GM21390 (cell line): Measurements from ENCODE around the gene NADK.

ENCODE experiments used
- ATAC-seq: cut with Tn5 transposase; IDR thresholded peaks from one replicate; pipeline ENCODE4 v1.9.1; 2021; ENCODE audit not compliant: unreplicated experiment

The NADK gene

DNA sequence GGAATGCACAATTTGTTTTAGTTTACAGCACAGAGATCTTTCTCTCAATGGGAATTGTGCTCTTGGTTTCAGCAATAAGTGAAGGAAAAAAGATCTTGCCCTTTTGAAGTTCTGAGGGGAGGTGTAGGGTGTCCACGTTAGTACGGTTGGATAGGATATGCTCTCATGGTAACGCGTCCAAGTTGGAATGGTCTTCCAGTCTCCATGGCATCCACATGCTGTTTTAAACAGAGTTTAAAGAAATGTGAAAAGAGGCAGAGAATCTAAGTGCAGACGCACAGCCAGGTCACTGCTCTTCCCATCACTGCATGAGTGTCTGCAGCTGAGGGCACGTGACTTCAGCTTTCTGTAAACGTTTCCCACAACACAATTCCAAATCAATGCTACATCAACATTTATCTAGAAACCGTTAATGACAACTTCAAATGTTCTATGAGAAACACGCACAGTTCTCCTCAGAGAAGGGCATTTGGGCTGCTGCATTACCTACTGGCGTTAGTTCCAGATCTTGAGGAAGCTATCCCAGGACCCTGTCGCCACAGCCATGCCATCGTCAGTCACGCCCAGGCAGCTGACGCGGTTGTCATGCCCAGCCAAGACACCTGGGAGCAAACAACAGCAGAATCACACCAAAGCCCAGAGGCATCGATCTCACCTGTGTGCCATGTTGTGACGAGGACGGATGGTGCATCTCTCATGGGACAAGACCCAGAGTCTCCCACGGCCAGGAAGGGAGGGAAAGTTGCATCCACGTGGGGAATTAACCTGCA, 8.8 kb upstream of the NADK start:
- no peak for ATAC-seq

DNA sequence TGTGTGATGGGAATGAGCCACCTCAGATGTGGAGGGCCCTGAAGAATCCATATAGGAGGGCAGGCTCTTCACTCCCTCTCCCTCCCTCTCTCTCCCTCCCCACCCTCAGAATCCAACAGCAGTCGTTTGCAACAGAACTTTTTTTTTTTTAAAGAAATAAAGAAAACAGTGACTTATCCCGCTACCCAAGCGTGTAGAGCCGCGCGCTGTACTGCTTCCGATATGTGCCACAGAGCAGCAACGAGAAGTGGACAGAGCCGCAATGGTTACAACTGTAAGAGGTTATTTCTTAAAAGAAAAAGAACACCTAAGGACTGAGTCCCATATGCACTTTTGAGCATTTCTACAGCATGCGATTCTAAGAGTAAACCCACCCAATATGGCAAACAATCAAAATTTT, 7.4 kb upstream of the NADK start:
- ATAC-seq = no peak

DNA sequence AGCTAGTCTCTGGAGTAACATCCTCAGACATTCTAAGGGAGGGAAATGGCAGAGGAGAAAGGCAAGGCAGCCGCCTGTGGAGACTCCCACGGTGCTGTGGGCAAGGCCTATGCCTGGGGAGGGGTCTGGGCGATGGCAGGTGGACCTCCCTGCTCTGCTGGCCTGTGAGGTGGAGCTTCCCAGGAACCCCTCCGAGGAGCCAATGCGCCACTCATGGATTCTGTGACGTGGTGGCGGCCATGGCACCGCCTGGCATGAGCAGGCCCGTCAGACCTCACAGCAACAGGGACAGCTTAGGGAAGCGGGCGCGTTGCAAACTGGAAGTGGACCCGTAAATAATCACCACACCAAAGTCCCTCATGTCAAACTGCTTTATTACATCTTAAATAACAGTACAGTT, 6.7 kb upstream of the NADK start:
- no peak for ATAC-seq

DNA sequence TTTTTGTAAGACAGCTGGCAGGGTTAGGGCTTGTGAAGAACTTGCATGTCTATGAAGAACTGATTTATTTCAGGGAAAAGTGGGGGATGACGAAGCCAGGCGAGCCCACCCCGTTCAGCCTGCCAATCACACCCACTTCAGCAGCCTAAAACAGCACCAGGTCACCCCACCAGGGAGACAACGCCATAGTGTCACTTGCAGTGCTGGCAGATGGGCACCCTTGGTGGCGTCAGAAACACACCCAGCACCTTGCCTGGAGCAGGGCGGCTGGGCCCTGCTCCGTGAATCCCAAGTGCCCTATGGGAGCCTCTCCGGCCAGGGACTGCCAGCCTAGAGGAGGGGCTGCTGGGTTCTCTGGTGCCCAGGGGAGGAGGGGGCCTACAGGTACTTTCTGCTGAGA, 5.0 kb upstream of the NADK start:
- no peak for ATAC-seq

DNA sequence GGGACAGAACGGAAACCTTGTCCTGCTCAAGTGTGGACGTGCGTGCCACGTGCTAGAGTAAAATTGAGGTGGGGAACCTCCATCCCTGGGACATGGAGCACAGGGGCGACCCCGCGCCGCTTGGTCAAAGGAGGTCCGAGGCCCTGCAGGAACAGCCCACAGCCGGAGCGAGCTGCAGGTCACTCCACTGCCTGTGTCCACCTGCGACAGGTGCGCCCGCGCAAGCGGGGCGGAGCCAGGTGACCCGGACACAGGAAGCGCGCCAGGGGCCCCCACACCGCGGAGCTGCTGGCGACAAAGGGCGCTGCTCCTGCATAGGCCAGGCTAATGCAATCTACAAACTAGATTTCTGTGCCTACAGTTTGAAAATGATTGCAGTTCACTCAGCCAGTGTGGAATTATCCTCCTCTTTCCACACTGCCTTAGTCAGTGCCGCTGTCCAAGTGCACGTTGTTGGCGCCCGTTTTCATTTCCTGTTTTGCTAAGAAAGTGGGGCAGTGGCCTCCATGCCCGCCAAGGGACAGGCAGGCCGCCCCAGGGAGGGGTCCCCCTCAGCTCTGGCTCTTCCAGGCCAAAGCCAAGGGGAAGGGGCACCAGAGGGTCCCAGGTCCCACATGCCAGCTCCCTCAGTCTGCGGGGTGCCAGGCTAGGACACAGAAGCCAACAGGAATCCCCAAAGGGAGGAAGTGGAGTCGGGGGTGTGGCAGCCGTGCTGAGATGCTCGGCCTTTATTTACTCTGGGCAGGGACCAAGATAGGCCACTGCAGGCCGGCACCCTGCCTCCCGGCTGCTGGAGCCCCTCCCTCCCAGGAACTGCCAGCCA, 4.3 kb upstream of the NADK start:
- no peak for ATAC-seq

DNA sequence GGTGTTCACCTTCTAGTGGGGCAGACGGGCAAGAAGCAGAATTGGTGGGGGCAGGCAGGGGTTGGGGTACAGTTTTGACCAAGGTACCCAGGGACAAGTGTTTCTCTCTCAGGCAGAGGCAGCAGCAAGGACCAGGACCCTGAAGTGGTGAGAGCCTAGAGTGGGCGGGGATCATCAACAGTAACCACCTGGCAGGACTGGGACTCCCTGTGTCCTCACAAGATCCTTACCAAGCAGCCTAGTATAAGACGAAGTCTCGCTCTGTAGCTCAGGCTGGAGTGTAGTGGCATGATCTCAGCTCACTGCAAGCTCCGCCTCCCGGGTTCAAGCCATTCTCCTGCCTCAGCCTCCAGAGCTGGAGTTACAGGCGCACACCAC, 3.2 kb upstream of the NADK start:
- no peak for ATAC-seq

DNA sequence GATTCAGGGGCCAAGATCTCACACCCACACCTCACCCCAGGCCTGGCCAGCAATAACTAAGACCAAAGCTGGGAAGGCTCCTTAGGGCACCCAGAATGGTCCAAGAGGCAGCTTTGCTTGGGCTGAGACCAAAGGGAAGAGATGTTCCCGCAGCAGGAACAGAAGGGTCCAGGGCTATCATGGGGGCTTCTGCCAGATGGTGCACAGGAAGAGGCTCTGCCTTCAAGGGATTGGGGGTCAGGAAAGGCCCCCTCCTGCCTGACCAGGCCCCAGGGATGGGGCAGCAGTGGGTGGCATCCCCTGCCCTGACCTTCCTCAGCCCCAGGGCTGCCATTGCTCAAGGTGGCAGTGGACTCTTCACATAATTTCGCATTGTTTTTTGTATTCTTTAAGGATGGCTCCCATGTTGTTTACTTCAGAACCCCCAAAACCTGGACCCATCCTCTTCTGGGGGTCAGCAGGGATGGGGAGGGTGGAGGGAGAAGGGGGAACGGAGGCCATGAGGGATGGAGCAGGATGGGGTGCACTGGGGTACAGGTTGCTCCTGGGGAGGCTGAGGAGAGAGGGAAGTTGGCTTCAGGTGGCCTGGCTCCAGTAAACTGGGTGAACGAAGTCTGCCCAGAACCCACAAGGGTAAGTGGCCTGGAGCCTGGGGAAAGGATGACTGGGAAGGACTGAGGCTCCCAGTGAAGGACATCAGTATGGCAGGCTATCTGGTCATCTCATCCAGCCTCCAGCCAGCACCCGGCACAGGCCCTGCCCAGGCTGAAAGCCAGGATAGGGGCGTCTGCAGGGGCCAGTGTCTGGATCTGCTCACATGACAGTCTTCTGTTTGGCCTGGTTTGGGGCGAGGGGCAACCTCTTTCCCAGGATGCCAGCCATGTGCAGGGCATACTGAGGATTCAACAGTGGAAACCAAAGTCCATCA, 2.6 kb upstream of the NADK start:
- ATAC-seq = no peak

DNA sequence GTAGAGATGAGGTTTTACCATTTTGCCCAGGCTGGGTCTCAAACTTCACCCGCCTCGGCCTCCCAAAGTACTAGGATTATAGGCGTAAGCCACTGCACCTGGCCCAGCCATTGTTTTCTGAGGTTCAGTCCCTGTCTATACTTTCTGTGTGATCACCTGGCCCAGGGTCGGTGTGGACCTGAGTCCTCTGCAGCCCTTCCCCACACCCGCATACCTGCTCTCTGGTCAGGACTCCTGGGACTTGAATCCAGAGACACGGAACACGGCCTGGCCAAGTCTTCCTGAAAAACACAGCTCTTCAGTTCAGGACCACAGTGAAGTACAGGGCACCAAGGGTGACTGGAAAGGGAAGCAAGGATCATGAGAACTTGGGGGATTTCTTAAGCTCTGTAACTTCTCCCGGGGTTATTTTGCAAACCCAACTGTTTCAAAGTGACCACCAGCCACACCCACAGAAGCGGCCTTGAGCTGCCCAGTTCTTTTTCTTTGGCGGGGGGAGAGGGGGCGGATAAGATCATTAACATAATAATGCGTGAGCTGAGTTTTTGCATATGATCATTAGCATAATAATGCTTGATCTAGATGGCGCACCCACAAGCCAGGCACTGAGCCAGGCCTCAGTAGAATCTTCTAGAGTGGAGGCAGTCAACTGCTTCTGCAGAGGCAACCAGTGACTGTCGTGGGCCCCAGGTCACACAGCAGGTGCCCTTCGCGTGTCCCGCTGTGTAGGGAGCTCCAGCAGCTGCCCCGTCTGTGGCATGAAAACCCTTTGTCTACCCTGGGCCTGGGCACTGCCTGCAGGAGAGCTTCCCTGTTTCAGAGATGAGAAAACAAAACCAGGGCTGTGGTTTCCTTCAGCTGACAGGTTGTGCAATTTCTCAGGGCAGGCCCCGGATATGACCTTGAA, 1.7 kb upstream of the NADK start:
- ATAC-seq = peak; percentile 33

DNA sequence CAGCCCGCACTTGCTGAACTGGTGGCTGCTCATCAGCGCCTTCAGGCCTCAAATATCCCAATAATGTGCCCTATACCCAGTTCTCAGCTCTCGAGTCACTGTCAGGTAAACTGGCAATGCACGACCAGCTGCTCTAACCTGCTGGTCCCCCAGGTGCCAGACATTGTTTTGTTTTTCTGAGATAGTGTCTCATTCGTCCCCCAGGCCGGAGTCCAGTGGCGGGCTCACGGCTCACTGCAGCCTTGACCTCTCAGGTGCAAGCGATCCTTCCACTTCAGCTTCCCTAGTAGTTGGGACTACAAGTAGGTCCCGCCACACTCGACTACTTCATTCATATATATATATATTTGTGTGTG, 1.0 kb upstream of the NADK start:
- no peak for ATAC-seq

DNA sequence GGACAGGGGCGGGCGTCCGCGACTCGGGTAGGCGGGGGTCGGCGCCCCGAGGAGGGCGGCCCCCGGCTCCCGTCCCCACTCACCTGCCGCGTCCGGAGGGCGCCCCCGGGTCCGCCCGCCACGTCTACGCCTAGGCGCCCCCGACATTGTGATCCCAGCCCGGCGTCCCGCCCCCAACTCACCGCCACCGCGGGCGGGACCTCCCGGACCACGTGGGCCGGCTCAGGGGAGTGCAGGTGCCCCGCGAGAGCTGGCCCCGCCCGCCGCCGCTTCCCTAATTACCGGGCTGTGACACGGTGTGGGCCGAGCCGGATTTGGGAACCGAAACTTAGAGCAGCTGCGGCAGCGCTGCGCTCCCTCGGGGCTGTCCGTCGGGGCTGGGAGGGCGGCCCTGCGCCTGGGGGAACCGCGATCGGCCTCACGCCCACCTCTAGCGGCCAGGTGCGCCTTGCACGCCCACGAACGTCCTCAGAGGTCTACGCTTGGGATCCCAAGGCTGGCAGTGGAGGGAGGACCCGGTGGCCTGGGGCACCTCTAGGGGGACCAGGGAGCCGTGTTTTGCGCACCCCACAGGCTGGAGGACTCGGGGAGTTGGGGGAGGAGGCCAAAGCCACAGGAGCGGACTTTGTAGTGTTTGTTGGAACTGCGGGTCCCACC, 521 bp upstream of the NADK start:
- peak; percentile 66 for ATAC-seq

DNA sequence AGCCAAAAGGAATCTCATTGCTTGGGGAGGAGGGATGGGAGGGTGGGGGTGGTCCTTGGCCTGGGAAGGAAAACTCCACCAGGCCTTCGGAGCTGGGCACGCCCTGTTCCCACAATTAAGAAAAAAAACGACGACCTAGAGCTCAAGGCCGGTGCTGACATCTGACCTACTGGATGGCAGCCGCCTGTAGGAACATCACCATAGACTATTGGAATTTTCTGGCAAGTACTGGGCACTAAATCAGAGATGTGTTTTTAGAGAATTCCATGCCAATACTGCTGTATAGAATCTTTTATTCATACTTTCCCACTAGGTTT, 729 bp downstream of the NADK start:
- ATAC-seq = no peak

DNA sequence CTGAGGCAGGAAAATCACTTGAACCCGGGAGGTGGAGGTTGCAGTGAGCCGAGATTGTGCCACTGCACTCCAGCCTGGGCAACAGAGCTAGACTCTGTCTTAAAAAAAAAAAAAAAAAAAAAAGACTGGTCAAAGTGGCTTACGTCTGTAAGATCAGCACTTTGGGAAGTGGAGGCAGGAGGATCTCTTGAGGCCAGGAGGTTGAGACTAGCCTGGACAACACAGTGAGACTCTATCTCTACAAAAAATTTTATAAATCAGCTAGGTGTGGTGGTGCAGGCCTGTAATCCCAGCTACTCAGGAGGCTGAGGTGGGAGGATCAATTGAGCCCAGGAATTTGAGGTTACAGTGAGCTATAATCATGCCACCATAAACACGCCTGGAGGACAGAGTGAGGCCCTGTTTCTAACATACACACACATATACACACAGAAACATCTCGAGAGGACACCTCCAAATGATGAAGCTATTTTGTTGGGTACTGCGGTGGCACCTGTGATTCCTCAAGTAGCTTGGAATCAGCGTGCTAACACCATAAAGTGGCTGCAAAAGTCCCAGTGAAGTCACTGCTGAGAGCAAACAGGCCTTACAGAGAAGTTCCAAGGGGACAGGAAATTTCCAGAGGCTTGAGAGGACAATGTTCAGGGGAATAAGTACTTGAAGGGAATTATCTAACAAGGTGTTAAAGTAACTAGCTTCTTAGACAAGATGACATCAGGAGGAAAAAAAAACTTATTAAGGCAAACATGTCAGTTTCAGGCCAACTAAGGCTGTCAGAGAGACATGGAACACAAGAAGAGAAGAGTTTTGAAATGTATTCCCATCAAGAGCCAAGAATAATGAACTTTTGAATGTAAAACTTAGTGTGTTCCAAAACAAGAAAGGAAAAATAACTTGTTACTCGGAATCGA, 1.3 kb downstream of the NADK start:
- no peak for ATAC-seq

DNA sequence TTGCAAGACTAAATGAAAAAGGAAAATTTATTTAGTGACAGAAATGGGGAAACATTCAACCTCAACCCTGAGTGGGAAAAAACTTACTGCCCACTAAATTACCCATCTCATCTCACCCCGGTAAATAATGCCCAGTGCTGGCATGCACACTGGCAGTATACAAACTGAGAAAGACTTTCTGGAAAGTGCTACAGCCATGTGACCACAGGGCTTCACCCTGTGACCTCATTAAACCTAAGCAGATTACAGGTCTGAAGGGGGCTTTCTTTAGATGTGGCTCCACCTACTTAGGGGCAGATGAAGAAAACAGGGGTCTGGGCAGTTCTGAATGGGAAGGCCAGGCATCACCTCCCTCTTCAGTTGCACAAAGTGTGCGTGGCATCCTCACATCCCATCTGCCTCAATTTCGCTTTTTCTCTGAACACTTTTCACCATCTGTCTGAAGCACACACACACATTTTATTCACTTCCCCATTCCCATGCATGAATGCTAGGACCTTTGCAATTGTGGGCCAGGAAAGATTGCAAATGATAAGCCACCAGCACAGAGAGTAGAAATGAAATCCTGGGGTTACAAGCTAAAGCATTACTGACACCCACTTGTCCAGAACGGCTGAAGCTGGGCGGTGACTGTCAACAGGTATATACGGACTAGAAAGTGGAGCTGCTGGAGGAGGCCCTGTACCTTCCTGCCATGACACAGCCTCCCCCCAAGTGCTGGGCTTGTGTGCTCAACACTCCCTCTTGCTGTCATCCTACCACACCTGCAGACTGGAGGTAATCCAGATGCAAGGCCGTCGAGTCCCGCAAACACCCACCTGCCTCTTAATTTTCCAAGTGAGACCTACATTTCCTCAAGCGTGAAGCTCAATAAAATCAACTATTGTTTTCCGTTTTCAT, 2.7 kb downstream of the NADK start:
- no peak for ATAC-seq

DNA sequence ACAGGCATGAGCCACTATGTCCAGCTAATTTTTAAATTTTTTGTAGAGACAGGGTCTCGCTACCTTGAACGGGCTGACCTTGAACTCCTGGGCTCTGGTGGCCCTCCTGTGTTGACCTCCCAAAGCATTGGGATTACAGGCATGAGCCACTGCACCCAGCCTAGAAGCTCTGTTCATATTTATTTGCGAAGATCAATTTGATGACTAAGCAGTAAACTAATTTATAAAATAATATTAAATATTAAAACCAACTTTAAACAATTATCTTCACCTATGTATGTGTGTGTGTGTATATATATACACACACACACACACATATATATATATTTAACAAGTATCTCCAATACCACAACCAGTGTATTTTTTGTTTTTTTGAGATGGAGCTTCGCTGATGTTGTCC, 4.4 kb downstream of the NADK start:
- ATAC-seq = no peak

DNA sequence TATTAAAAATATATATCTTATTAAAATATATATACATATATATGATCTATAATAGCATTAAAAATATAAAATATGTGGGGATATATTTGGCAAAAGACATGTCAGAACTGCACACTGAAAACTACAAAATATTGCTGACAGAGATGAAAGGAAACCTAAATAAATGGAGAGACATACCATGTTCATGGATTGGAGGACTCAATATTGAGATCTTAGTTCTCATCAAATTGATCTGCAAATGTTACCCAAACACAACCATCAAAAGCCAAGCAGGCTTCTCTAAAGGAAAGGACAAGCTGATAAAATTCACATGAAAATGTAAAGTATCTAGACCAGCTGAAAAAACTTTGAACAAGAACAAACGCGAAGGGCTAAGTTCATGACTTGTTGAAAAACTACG, 7.2 kb downstream of the NADK start:
- no peak for ATAC-seq

DNA sequence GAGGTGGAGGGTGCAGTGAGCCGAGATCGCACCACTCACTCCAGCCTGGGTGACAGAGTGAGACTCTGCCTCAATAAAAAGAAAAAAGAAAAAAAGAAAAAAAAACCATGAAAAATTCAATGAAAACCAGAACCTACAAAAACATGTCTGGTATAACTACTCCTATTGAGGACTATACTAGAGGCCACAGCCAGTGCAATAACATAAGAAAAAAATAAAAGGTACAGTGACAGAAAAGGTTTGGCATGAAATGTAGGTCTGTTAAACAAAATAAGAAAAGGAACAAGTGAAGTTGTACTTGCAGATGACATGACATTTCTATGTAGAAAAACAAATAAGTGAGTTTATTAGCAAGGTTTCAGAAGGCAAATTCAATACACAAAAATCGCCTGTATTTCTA, 8.2 kb downstream of the NADK start:
- no peak for ATAC-seq

DNA sequence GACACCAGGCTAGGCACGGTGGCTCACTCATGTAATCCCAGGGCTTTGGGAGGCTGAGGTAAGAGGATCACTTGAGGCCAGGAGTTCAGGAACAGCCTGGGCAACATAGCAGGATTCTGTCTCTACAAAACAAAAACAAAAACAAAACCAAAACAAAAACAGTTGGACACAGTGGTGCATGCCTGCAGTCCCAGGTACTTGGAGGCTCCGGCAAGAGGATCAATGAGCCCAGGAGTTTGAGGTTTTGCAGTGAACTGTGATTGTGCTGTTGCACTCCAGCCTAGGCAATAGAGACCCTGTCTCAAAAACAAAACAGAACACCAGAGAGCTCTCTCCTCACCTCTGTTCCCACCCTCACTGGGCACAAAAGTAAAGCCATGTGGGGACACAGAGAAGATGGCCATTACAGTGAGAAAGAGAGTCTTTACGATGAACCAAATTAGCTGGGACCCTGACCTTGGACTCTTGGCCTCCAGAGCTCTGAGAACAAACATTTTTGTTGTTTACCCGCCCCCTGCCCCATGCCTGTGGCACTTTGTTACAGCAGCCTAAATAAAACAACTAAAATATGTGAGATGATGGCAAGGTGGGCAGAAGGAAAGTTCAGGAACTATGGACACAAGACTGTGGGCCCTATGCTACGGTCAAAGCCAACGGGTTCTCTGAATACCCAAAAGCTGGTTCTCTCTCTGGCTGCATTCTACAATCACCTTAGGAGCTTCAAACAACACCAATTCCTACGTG, 9.8 kb downstream of the NADK start:
- no peak for ATAC-seq
